Endothelial cell of umbilical vein (primary cell): ENCODE measurements around the gene TTC21A. TPM values are rescaled to one million over a fixed set of nuclear protein-coding genes. Genes with fewer than 3 reads are reported as not detected.

Source experiments
- BruUV-seq: library from RNA; stranded (reverse); fragments of 400-500 nt; replicated peaks from 2 replicates; lab custom pipeline; 2021; lab: Mats Ljungman, UMichigan
- CTCF ChIA-PET: fragments of 300-600, 350-600 bp; sonication (Branson Sonifier 250); formaldehyde crosslinking; loops from one replicate; lab custom pipeline; 2021; ENCODE audit warnings: antibody characterized with exemption, inconsistent platforms; lab: Charles Lee
- POLR2A ChIA-PET: fragments of 300-600, 350-600 bp; sonication (Branson Sonifier 250); formaldehyde crosslinking; loops from one replicate; lab custom pipeline; 2021; ENCODE audit warnings: antibody characterized with exemption, inconsistent platforms; lab: Charles Lee
- DNase-seq: peaks from one replicate; pipeline ENCODE4 v3.0.0-alpha.2; 2011; ENCODE audit warnings: low read depth, low spot score
- FAIRE-seq: peaks from 2 replicates; lab custom pipeline; 2011; peaks lifted over from hg19 to GRCh38; lab: Jason Lieb, UNC
- H2AFZ ChIP-seq: 2 replicates; pipeline ENCODE4 v1.6.0; 2012; ENCODE audit warnings: low read depth, low read length, control low read depth, inconsistent platforms
- H3K27ac ChIP-seq: 2 replicates; pipeline ENCODE4 v1.5.1; 2011; ENCODE audit warnings: low read depth, mild to moderate bottlenecking, control low read depth, low read length, moderate library complexity; ENCODE audit not compliant: insufficient read depth
- H3K27me3 ChIP-seq, 2 experiments: 2 replicates each; pipeline versions ENCODE4 v1.6.0 to v1.6.1; 2011; ENCODE audit warnings: low read length in 2 of 2, mixed read lengths in 1 of 2; ENCODE audit not compliant: control insufficient read depth in 2 of 2, insufficient read depth in 2 of 2
- H3K36me3 ChIP-seq, 2 experiments: 2 replicates in 1 of 2; 3 replicates in 1 of 2; pipeline ENCODE4 v1.5.1; 2011; ENCODE audit warnings: low read length in 2 of 2, mild to moderate bottlenecking in 1 of 2, moderate library complexity in 1 of 2; ENCODE audit not compliant: control insufficient read depth in 2 of 2, insufficient read depth in 2 of 2; ENCODE audit errors: extremely low read depth in 1 of 2
- H3K4me1 ChIP-seq: 3 replicates; pipeline ENCODE4 v1.5.1; 2011; ENCODE audit warnings: mild to moderate bottlenecking, low read length; ENCODE audit not compliant: control insufficient read depth, insufficient read depth; ENCODE audit errors: extremely low read depth
- H3K4me2 ChIP-seq: 2 replicates; pipeline ENCODE4 v1.6.1; 2011; ENCODE audit warnings: low read length, control low read depth, mixed read lengths; ENCODE audit not compliant: insufficient read depth
- H3K4me3 ChIP-seq, 3 experiments: fragments of 200-600 bp in 1 of 3; sonication (generic), shearing (Covaris generic) in 1 of 3; replicated peaks in 1 of 3; 2 replicates each; pipeline ENCODE4 v1.5.1; 2011 to 2016; ENCODE audit warnings: control low read depth in 3 of 3, low read length in 3 of 3, mild to moderate bottlenecking in 2 of 3, inconsistent platforms in 1 of 3, low read depth in 1 of 3, moderate library complexity in 1 of 3; ENCODE audit not compliant: insufficient read depth in 1 of 3
- H3K79me2 ChIP-seq: 2 replicates; pipeline ENCODE4 v1.6.0; 2012; ENCODE audit warnings: low read length, inconsistent platforms; ENCODE audit not compliant: control insufficient read depth, insufficient read depth
- H3K9ac ChIP-seq: replicated peaks from 2 replicates; pipeline ENCODE3; 2011; ENCODE audit warnings: low read length, control low read depth; ENCODE audit not compliant: insufficient read depth; ENCODE audit errors: extremely low read depth
- H3K9me1 ChIP-seq: replicated peaks from 3 replicates; pipeline ENCODE4 v1.6.0; 2011; ENCODE audit warnings: mild to moderate bottlenecking, low read length; ENCODE audit not compliant: control insufficient read depth, insufficient read depth; ENCODE audit errors: extremely low read depth
- H3K9me3 ChIP-seq: replicated peaks from 2 replicates; pipeline ENCODE4 v1.5.1; 2012; ENCODE audit warnings: low read length, inconsistent platforms; ENCODE audit not compliant: control insufficient read depth, insufficient read depth
- H4K20me1 ChIP-seq: replicated peaks from 2 replicates; pipeline ENCODE3; 2011; ENCODE audit warnings: mild to moderate bottlenecking, low read length; ENCODE audit not compliant: control insufficient read depth, insufficient read depth; ENCODE audit errors: extremely low read depth
- CTCF ChIP-seq, 2 donors: IDR thresholded peaks; 1 replicate in 1 of 2; 2 replicates in 1 of 2; pipeline ENCODE4 v1.5.1; 2011; ENCODE audit warnings: low read length in 2 of 2, mild to moderate bottlenecking in 2 of 2, moderate library complexity in 2 of 2, control low read depth in 1 of 2, inconsistent platforms in 1 of 2, low read depth in 1 of 2; ENCODE audit not compliant: insufficient read depth in 1 of 2; ENCODE audit errors: extremely low read depth in 1 of 2
- EZH2 ChIP-seq: IDR thresholded peaks from 2 replicates; pipeline ENCODE4 v1.6.1; 2012; ENCODE audit warnings: borderline replicate concordance, low read depth, mild to moderate bottlenecking, moderate library complexity, low read length, inconsistent platforms; ENCODE audit not compliant: severe bottlenecking
- FOS ChIP-seq: IDR thresholded peaks from 2 replicates; pipeline ENCODE4 v1.6.1; 2011; ENCODE audit warnings: mild to moderate bottlenecking, low read length, moderate library complexity, borderline replicate concordance; ENCODE audit not compliant: insufficient read depth
- GATA2 ChIP-seq: IDR thresholded peaks from 2 replicates; pipeline ENCODE4 v1.7.0; 2011; ENCODE audit warnings: low read depth, mild to moderate bottlenecking, moderate library complexity, mixed read lengths, low read length; ENCODE audit not compliant: insufficient read length, insufficient read depth
- JUN ChIP-seq: IDR thresholded peaks from 2 replicates; pipeline ENCODE4 v1.6.1; 2011; ENCODE audit warnings: borderline replicate concordance, low read depth; ENCODE audit not compliant: insufficient read length, insufficient read depth
- MAX ChIP-seq: IDR thresholded peaks from 2 replicates; pipeline ENCODE4 v1.6.1; 2011; ENCODE audit not compliant: insufficient read depth, insufficient read length
- MYC ChIP-seq: IDR thresholded peaks from one replicate; pipeline ENCODE4 v1.6.1; 2011; ENCODE audit warnings: mild to moderate bottlenecking, low read depth, low read length
- POLR2A ChIP-seq: IDR thresholded peaks from 2 replicates; pipeline ENCODE4 v1.6.1; 2012; ENCODE audit warnings: low read depth, mild to moderate bottlenecking, control low read depth, low read length
- POLR2AphosphoS5 ChIP-seq: IDR thresholded peaks from 2 replicates; pipeline ENCODE4 v1.6.1; 2012; ENCODE audit warnings: low read depth, mild to moderate bottlenecking, control low read depth, low read length, moderate library complexity; ENCODE audit not compliant: insufficient read depth
- dilution Hi-C: fragments of 300-500 bp; cut with MboI; formaldehyde crosslinking; loops from one replicate; pipeline ENCODE4 v1.15.0; 2019; ENCODE audit warnings: low sequenced_read_pairs; ENCODE audit not compliant: extremely low pct_ligation_motif_present
- intact Hi-C: fragments of 100-400 bp; cut with micrococcal nuclease; formaldehyde crosslinking; loops from one replicate; pipeline ENCODE4 v1.10.0; 2022
- polyA plus RNA-seq, 4 experiments: library from polyadenylated mRNA; depleted of rRNA in 3 of 4; stranded (reverse) in 3 of 4; unstranded in 1 of 4; fragments of >200 nt; gene quantifications; 2 replicates each; pipeline versions ENCODE4 v1.2.1 to v1.2.3, GENCODE V29; 2011 to 2012; ENCODE audit warnings: missing spikeins in 1 of 4
- total RNA-seq: library from RNA; stranded (reverse); gene quantifications from 2 replicates; pipeline ENCODE4 v1.2.3, GENCODE V29; 2021

The TTC21A gene
- total and polyA plus RNA-seq, 2 donors (not counting 3 experiments of a cell fraction or from before 2014, with no cell fraction given): 4.7 to 7.8 TPM

GRCh38 chr3:39097716-39098472 is 9.6 kb upstream of the TTC21A start:
- Histone ChIP-seq H3K36me3 (peaks cover 25 to 41% of the 10 kb centered on the region in 2 experiments), H3K9ac (no peak overlapping the region)
- POLR2A ChIA-PET: no interaction called here

More at GRCh38 chr3:39097716-39098472, 9.6 kb upstream of the TTC21A start:
- CTCF ChIA-PET: interaction anchor here (1.7 kb wide), 1 partner anchor 191 kb away, joined by 8 read pairs; no protein-coding TSS in a partner anchor
- Histone ChIP-seq H3K27ac (no peak overlapping the region), H3K27me3 (no peaks in the 10 kb centered on the region), H3K79me2 (peaks cover 9% of the 10 kb centered on the region), H3K4me2 (no peak overlapping the region), H2AFZ (no peak overlapping the region), H4K20me1 (no peaks in the 10 kb centered on the region), H3K9me1 (no peaks in the 10 kb centered on the region), H3K4me3 (no peak overlapping the region), H3K4me1 (no peaks in the 10 kb centered on the region), H3K9me3 (no peaks in the 10 kb centered on the region)
- no peak for TF ChIP-seq POLR2AphosphoS5
- TF ChIP-seq POLR2A: no peak
- no peak for TF ChIP-seq FOS
- TF ChIP-seq MAX: no peak
- TF ChIP-seq GATA2: no peak
- no peak for TF ChIP-seq MYC
- TF ChIP-seq CTCF (IDR thresholded peaks at IDR 0.05; ENCODE audit: extremely low read depth in 1 of 2, insufficient read depth in 1 of 2, low read depth in 1 of 2, low read length in 2 of 2): no peak
- no peak for TF ChIP-seq EZH2
- no peak for TF ChIP-seq JUN
- intact Hi-C loops (no loop called here), dilution Hi-C loops (no loop called here)
- no peak for DNase-seq
- no peak for FAIRE-seq
- BruUV-seq: no TSS peak
